ENCODE results near the gene MRPL36.

MRPL36 gene

DNA sequence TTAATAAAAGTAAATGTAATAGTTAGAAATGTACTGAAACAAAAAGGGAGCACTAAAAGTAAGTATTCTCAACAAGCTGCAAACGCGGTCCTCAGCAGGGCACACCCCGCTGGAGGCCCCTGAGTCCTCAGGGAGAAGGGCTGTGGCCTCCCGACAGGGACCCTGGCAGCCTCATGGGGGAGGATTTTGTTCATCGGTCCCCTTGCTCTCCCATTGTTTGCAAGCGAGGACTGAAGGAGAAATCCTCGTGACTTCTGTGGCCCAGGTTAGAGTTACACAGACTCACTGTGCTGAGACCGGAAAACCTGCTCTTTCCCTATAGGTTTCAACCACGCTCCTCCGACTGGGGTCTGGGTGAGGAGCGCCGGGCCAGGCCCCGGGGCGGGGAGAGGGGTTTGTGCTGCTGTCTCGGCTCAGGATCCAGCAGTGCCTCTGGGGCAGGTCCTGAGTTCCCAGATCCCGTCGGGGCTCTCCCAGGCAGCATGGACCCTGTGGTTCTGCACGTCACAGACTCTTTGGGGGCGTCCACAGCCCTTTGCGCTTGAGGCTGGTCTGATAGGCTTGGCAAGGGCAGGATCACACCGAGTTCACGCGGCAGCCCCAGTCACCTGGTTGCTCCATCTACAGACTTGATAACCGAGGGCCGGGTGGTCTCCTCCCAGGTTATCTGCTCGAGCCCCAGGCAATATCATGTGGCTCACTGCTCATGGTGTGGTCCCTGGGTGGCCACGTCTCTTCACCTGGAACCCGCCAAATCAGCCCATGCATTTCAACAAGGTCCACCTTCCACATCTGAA, 38.8 kb downstream of the MRPL36 start:
- no peak overlapping the region for H3K27ac ChIP-seq (replicated peaks)
- no peak overlapping the region for H3K4me3 ChIP-seq (replicated peaks; ENCODE audit: insufficient read depth, low read length)
- no peak for TF ChIP-seq REST (IDR thresholded peaks at IDR 0.05; ENCODE audit: insufficient replicate concordance, low read depth)
- TF ChIP-seq POLR2AphosphoS5 (IDR thresholded peaks at IDR 0.05; ENCODE audit: low read depth), result no peak
- TF ChIP-seq SPI1 (IDR thresholded peaks at IDR 0.05; ENCODE audit: borderline replicate concordance, low read depth), result no peak
- TF ChIP-seq GABPA (IDR thresholded peaks at IDR 0.05; ENCODE audit: low read depth), result no peak
- TF ChIP-seq CTCF (IDR thresholded peaks at IDR 0.05; ENCODE audit: insufficient read depth, low read length), result no peak
- no peak for DNase-seq (ENCODE audit: low read depth in 1 of 2, low spot score in 1 of 2)
- peaks cover 2% of the 10 kb centered on the region for H3K27me3 ChIP-seq (ENCODE audit: insufficient read depth, poor library complexity, severe bottlenecking)

- Histone ChIP-seq H3K4me3 (replicated peaks; ENCODE audit: insufficient read depth, low read length) (no peak overlapping the region), H3K27ac (replicated peaks) (no peak overlapping the region), H3K27me3 (ENCODE audit: insufficient read depth, poor library complexity, severe bottlenecking) (peaks cover 2% of the 10 kb centered on the region)
- TF ChIP-seq POLR2AphosphoS5 (IDR thresholded peaks at IDR 0.05; ENCODE audit: low read depth) (no peak), REST (IDR thresholded peaks at IDR 0.05; ENCODE audit: insufficient replicate concordance, low read depth) (no peak), GABPA (IDR thresholded peaks at IDR 0.05; ENCODE audit: low read depth) (no peak), SPI1 (IDR thresholded peaks at IDR 0.05; ENCODE audit: borderline replicate concordance, low read depth) (no peak), CTCF (IDR thresholded peaks at IDR 0.05; ENCODE audit: insufficient read depth, low read length) (no peak)
- no peak for DNase-seq (ENCODE audit: low read depth in 1 of 2, low spot score in 1 of 2)
Observed at GRCh38 chr5:1760231-1760630, 39.4 kb downstream of the MRPL36 start.

DNA sequence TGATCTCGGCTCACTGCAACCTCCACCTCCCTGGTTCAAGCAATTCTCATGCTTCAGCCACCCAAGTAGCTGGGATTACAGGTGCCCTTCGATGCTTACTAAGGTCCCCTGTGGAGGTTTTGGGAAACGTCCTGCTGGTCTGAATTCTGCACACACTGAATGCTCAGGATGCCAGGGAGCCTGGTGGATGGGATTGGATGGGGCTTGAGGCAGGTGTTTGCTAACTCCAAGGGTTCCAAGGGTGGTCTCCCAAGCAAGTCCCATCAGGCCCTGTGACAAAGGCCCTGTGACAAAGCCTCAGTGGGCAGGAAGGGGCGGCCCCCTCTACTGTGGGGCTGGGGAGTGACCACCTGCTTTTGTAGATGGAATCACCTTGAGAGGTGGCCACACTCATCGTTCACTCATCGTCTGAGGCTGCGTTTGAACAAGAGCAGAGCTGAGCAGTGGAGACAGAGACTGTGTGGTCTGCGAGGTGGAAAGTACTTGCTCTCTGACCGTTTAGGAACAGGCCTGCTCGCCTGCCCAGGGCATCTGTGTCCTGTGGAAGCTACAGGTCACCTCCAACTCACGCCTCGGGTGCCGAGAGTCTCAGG, 40.2 kb downstream of the MRPL36 start:
- Histone ChIP-seq H3K27ac (replicated peaks) (no peak overlapping the region), H3K27me3 (ENCODE audit: insufficient read depth, poor library complexity, severe bottlenecking) (peaks cover 2% of the 10 kb centered on the region), H3K4me3 (replicated peaks; ENCODE audit: insufficient read depth, low read length) (no peak overlapping the region)
- TF ChIP-seq GABPA (IDR thresholded peaks at IDR 0.05; ENCODE audit: low read depth) (no peak), CTCF (IDR thresholded peaks at IDR 0.05; ENCODE audit: insufficient read depth, low read length) (no peak), REST (IDR thresholded peaks at IDR 0.05; ENCODE audit: insufficient replicate concordance, low read depth) (no peak)
- no peak for DNase-seq (ENCODE audit: low read depth in 1 of 2, low spot score in 1 of 2)

Data from HL-60 (cell line).